ENCODE data around the gene EIF5A. TPM values are rescaled to one million over a fixed set of nuclear protein-coding genes. Genes with fewer than 3 reads are reported as not detected.

EIF5A gene
- total RNA-seq, 4 donors from 2014 or later = 172 to 314 (median 239) TPM

DNA sequence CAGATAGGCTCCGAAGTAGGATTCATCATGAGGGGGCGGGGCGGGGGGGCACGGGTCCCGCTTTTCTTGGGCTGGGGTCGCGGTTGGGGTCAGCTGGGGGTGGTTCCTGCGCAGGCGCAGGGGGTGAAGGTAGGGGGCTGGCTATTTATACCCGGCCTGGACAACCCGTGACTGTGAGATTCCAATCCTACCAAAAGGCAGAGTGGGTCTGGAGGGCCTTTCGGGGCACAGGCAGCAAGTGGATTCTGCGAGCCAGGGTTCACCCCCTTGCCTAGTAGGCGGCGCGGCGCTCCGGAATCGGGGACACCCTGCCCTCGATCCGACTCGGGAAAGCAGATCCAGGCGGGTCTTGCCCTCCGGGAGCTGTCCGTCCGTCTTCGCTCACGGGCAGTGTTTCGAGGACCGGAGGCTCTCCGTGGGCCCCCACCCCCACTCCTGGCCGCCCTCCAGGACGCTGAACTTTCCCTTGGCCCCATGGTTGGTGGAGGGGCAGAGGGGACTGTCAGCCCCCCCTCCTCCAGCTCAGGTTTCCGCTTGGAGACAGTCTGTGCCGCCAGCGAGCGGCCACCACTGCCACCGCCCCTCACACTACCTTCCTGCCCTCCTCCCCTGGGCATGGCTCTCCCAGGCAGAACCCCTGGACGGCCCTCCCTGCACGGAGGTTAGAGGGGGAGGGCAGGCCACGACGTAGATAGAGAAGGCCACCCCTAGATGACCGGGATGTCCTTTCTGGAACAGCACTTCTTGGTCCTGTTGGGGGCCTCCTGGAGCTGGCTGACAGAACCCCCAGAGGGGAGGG is 25.3 kb upstream of the EIF5A start:
- no peak for TF ChIP-seq POLR2A (IDR thresholded peaks at IDR 0.05)
- TF ChIP-seq EP300 (IDR thresholded peaks at IDR 0.05) = no peak
- TF ChIP-seq, protein P1, sequence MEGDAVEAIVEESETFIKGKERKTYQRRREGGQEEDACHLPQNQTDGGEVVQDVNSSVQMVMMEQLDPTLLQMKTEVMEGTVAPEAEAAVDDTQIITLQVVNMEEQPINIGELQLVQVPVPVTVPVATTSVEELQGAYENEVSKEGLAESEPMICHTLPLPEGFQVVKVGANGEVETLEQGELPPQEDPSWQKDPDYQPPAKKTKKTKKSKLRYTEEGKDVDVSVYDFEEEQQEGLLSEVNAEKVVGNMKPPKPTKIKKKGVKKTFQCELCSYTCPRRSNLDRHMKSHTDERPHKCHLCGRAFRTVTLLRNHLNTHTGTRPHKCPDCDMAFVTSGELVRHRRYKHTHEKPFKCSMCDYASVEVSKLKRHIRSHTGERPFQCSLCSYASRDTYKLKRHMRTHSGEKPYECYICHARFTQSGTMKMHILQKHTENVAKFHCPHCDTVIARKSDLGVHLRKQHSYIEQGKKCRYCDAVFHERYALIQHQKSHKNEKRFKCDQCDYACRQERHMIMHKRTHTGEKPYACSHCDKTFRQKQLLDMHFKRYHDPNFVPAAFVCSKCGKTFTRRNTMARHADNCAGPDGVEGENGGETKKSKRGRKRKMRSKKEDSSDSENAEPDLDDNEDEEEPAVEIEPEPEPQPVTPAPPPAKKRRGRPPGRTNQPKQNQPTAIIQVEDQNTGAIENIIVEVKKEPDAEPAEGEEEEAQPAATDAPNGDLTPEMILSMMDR (IDR thresholded peaks at IDR 0.05) = no peak
- TF ChIP-seq POLR2AphosphoS5 (IDR thresholded peaks at IDR 0.05) = no peak
- WGBS = 9% methylated on average over 8 of the region's 43 CpGs
- Histone ChIP-seq H3K27ac (peak overlapping the region; percentile 73), H3K27me3 (peaks cover 3% of the 10 kb centered on the region), H3K4me3 (peak overlapping the region; percentile 53), H3K36me3 (no peaks in the 10 kb centered on the region), H3K9me3 (no peaks in the 10 kb centered on the region), H3K4me1 (peaks cover 34% of the 10 kb centered on the region)
- no peak for DNase-seq (ENCODE audit: low spot score in 2 of 2)

DNA sequence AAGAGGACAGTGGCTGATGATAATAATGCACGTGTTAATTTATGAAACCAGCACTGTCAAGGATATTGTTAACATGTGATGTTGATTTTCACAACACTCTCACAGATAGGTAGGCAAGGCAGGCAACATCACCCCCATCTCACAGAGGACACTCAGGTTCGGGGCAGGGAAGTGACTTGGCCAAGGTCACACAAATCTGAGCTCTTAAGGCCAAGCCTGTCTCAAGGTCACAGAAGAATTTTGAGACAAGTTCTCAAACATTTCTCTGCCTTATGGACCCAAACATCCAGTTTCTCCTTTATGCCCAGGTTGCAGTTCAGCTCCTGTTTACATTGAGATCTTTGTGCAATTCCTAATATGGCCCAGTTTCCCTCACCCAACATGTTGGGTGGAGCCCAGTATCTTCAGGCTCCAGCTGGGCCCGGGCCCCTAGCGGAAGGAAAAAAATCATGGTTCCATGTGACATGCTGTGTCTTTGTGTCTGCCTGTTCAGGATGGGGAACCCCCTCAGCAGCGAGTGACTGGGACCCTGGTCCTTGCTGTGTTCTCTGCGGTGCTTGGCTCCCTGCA is 24.6 kb upstream of the EIF5A start:
- peaks cover 34% of the 10 kb centered on the region for H3K4me1 ChIP-seq
- no peaks in the 10 kb centered on the region for H3K36me3 ChIP-seq
- peaks cover 6% of the 10 kb centered on the region for H3K27me3 ChIP-seq
- 46% methylated on average over 6 of the region's 6 CpGs for WGBS
- DNase-seq (ENCODE audit: low spot score in 2 of 2) = no peak
- TF ChIP-seq, protein P1 (IDR thresholded peaks at IDR 0.05) = no peak
- TF ChIP-seq POLR2A (IDR thresholded peaks at IDR 0.05) (no peak), POLR2AphosphoS5 (IDR thresholded peaks at IDR 0.05) (no peak), EP300 (IDR thresholded peaks at IDR 0.05) (no peak)
- H3K27ac ChIP-seq = peak overlapping the region; percentile 73
- peak overlapping the region; percentile 53 for H3K4me3 ChIP-seq
- H3K9me3 ChIP-seq = no peaks in the 10 kb centered on the region

DNA sequence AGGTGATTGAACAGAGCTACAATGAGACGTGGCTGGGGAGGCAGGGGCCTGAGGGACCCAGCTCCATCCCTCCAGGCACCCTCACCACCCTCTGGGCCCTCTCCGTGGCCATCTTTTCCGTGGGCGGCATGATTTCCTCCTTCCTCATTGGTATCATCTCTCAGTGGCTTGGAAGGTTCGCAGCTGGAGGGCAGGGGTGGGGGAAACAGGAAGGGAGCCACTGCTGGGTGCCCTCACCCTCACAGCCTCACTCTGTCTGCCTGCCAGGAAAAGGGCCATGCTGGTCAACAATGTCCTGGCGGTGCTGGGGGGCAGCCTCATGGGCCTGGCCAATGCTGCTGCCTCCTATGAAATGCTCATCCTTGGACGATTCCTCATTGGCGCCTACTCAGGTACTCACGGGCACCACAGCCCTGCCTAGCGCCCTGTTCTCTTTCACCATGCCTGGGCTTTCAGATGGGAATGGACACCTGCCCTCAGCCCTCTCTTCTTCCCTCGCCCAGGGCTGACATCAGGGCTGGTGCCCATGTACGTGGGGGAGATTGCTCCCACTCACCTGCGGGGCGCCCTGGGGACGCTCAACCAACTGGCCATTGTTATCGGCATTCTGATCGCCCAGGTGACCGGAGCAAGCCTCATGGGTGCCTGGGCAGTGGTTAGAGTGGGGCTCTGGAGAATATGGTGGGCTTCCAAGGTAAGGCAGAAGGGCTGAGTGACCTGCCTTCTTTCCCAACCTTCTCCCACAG is 23.8 kb upstream of the EIF5A start:
- WGBS = 84% methylated on average over 18 of the region's 18 CpGs
- TF ChIP-seq POLR2A (IDR thresholded peaks at IDR 0.05) (no peak), EP300 (IDR thresholded peaks at IDR 0.05) (no peak), POLR2AphosphoS5 (IDR thresholded peaks at IDR 0.05) (no peak)
- TF ChIP-seq, protein P1 (IDR thresholded peaks at IDR 0.05) = no peak
- Histone ChIP-seq H3K27me3 (peaks cover 10% of the 10 kb centered on the region), H3K27ac (no peak overlapping the region), H3K4me1 (peaks cover 34% of the 10 kb centered on the region), H3K9me3 (no peaks in the 10 kb centered on the region), H3K4me3 (no peak overlapping the region), H3K36me3 (no peaks in the 10 kb centered on the region)
- DNase-seq (ENCODE audit: low spot score in 2 of 2) = no peak

DNA sequence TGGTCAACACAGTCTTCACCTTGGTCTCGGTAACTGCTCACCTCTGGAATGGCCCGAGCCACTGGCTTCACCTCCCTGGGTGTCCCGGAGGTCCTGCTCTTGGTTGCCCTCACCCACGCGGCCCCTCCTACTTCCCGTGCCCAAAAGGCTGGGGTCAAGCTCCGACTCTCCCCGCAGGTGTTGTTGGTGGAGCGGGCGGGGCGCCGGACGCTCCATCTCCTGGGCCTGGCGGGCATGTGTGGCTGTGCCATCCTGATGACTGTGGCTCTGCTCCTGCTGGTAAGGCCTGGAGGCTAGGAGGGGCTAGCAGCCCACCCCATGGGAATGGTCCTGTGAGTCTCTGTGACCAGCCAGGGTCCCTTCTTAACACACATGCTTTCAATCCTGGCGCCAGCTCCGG is 22.5 kb upstream of the EIF5A start:
- Histone ChIP-seq H3K27me3 (peaks cover 23% of the 10 kb centered on the region), H3K36me3 (no peaks in the 10 kb centered on the region), H3K4me3 (no peak overlapping the region), H3K27ac (no peak overlapping the region), H3K4me1 (peaks cover 34% of the 10 kb centered on the region), H3K9me3 (no peaks in the 10 kb centered on the region)
- no peak for TF ChIP-seq POLR2A (IDR thresholded peaks at IDR 0.05)
- no peak for TF ChIP-seq POLR2AphosphoS5 (IDR thresholded peaks at IDR 0.05)
- TF ChIP-seq EP300 (IDR thresholded peaks at IDR 0.05) = no peak
- TF ChIP-seq, protein P1 (IDR thresholded peaks at IDR 0.05) = no peak
- WGBS = 90% methylated on average over 15 of the region's 16 CpGs
- DNase-seq (ENCODE audit: low spot score in 2 of 2) = no peak

DNA sequence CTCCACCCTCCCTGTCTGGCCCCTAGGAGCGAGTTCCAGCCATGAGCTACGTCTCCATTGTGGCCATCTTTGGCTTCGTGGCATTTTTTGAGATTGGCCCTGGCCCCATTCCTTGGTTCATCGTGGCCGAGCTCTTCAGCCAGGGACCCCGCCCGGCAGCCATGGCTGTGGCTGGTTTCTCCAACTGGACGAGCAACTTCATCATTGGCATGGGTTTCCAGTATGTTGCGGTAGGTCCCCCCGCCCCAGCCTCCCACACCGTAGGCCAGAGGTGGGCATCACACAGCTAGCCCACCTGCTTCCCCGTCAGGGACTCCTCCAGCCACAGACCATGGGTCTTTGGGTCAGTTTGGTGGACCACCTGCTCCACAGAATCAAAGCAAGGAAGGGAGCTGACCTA is 21.7 kb upstream of the EIF5A start:
- H3K36me3 ChIP-seq = no peaks in the 10 kb centered on the region
- H3K9me3 ChIP-seq = no peaks in the 10 kb centered on the region
- H3K27me3 ChIP-seq = peaks cover 30% of the 10 kb centered on the region
- DNase-seq (ENCODE audit: low spot score in 2 of 2) = no peak
- no peak overlapping the region for H3K27ac ChIP-seq
- no peak overlapping the region for H3K4me3 ChIP-seq
- H3K4me1 ChIP-seq = peaks cover 26% of the 10 kb centered on the region
- TF ChIP-seq POLR2AphosphoS5 (IDR thresholded peaks at IDR 0.05) (no peak), POLR2A (IDR thresholded peaks at IDR 0.05) (no peak), EP300 (IDR thresholded peaks at IDR 0.05) (no peak)
- TF ChIP-seq, protein P1 (IDR thresholded peaks at IDR 0.05) = no peak
- WGBS = 74% methylated on average over 9 of the region's 12 CpGs
